SH-SY5Y (cell line): Measurements from ENCODE around the gene KAT6B.

Source experiments
- GATA2 ChIP-seq: IDR thresholded peaks from 2 replicates; pipeline ENCODE4 v1.6.1; 2011; ENCODE audit warnings: mild to moderate bottlenecking, low read depth, low read length
- GATA3 ChIP-seq: IDR thresholded peaks from 2 replicates; pipeline ENCODE4 v1.6.1; 2011; ENCODE audit warnings: low read depth, mild to moderate bottlenecking, low read length, moderate library complexity

- no peak for TF ChIP-seq GATA2
- no peak for TF ChIP-seq GATA3
Observed at GRCh38 chr10:74987339-74988053, 161.1 kb downstream of the KAT6B start.
